SK-N-MC (cell line): ENCODE measurements around the gene EDARADD.

Source experiments
- EZH2 ChIP-seq: fragments of 200-600 bp; sonication (generic); IDR thresholded peaks from one replicate; pipeline ENCODE4 v1.6.1; 2017; ENCODE audit warnings: antibody characterized with exemption
- FOXP2 ChIP-seq: optimal IDR thresholded peaks from 2 replicates; pipeline ENCODE3; 2011; ENCODE audit warnings: mild to moderate bottlenecking, moderate library complexity; ENCODE audit not compliant: insufficient read depth; ENCODE audit errors: extremely low read length, control extremely low read depth
- POLR2AphosphoS5 ChIP-seq: IDR thresholded peaks from 2 replicates; pipeline ENCODE4 v1.6.1; 2012; ENCODE audit warnings: mild to moderate bottlenecking, low read depth, low read length, borderline replicate concordance

DNA sequence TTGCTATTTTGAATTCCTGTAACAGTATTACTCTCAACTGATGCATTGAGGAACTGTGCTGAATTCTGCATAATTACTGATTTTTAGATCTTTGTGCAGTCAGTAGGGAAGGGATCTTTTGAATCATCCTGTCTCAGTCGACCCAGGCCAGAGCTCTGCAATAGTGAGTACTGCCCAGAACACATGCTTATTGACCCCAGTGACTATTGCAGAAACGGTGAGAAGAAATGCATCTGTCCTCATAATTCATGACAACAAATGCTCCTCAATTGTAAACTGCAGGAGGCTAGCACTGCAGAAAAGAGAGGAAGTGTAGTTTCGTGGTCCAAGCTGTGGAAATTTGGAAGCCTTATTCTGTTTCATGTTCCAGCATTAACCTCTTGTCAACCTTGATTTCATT is 19.6 kb downstream of the EDARADD start:
- TF ChIP-seq POLR2AphosphoS5: no peak
- TF ChIP-seq EZH2: no peak
- TF ChIP-seq FOXP2: no peak
